ENCODE data around the gene CCDC197. TPM values are rescaled to one million over a fixed set of nuclear protein-coding genes. Genes with fewer than 3 reads are reported as not detected.

Gene CCDC197
- total and polyA plus RNA-seq, 2 donors (not counting 1 experiment from before 2014, with no cell fraction given) = not detected

- ATAC-seq (ENCODE audit: low read depth) (peak; percentile 68), DNase-seq (peak; percentile 87)
- Histone ChIP-seq H3K27me3 (replicated peaks in 1 of 4; ENCODE audit: control extremely low read depth in 1 of 4, control insufficient read depth in 3 of 4, insufficient read depth in 4 of 4, low read length in 3 of 4) (no peaks in the 10 kb centered on the region), H3K36me3 (replicated peaks in 1 of 2; ENCODE audit: control extremely low read depth in 1 of 2, control insufficient read depth in 1 of 2, extremely low read depth in 1 of 2, insufficient read depth in 2 of 2, low read length in 1 of 2) (no peaks in the 10 kb centered on the region), H3K4me3 (ENCODE audit: control extremely low read depth in 1 of 5, extremely low read depth in 1 of 5, insufficient read depth in 1 of 5, low read depth in 2 of 5, low read length in 4 of 5) (peak overlapping the region in 3 of 5 experiments; percentile 1 to 27 (median 6)), H3K79me2 (ENCODE audit: control insufficient read depth, insufficient read depth, low read length) (peaks cover 5% of the 10 kb centered on the region), H3K9me3 (ENCODE audit: control extremely low read depth in 1 of 3, control insufficient read depth in 2 of 3, insufficient read depth in 1 of 3, low read length in 2 of 3) (peaks cover 0 to 5% (median 0%) of the 10 kb centered on the region in 3 donors), H3K27ac (ENCODE audit: low read length in 2 of 2) (peak overlapping the region; percentile 84 to 91), H3K9ac (ENCODE audit: low read length) (peak overlapping the region; percentile 35), H2AFZ (ENCODE audit: insufficient read depth, low read depth, low read length, poor library complexity, severe bottlenecking) (peak overlapping the region; percentile 37), H3K4me1 (ENCODE audit: control insufficient read depth in 2 of 2, insufficient read depth in 2 of 2, low read length in 2 of 2) (peaks cover 86% of the 10 kb centered on the region in 2 donors), H3K4me2 (replicated peaks; ENCODE audit: low read depth, low read length, poor library complexity, severe bottlenecking) (peak overlapping the region; percentile 67), H4K20me1 (ENCODE audit: control insufficient read depth, insufficient read depth, low read length, poor library complexity, severe bottlenecking) (no peaks in the 10 kb centered on the region)
- Mint-ChIP-seq H3K4me3 (peak overlapping the region; percentile 83), H3K4me1 (peaks cover 93% of the 10 kb centered on the region), H3K27ac (peak overlapping the region; percentile 99), H3K27me3 (no peaks in the 10 kb centered on the region), H3K9me3 (ENCODE audit: insufficient read depth) (peaks cover 3% of the 10 kb centered on the region)
- intact Hi-C loops (cut with micrococcal nuclease) = loop anchor here (2.0 to 10.0 kb wide), 5 partner anchors 16 to 758 kb away; partner anchors contain the start of genes BTBD7, DDX24, GON7 and IFI27L1
- TF ChIP-seq, protein P1, sequence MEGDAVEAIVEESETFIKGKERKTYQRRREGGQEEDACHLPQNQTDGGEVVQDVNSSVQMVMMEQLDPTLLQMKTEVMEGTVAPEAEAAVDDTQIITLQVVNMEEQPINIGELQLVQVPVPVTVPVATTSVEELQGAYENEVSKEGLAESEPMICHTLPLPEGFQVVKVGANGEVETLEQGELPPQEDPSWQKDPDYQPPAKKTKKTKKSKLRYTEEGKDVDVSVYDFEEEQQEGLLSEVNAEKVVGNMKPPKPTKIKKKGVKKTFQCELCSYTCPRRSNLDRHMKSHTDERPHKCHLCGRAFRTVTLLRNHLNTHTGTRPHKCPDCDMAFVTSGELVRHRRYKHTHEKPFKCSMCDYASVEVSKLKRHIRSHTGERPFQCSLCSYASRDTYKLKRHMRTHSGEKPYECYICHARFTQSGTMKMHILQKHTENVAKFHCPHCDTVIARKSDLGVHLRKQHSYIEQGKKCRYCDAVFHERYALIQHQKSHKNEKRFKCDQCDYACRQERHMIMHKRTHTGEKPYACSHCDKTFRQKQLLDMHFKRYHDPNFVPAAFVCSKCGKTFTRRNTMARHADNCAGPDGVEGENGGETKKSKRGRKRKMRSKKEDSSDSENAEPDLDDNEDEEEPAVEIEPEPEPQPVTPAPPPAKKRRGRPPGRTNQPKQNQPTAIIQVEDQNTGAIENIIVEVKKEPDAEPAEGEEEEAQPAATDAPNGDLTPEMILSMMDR (IDR thresholded peaks at IDR 0.05) = no peak
- TF ChIP-seq EZH2 (IDR thresholded peaks at IDR 0.05; ENCODE audit: borderline replicate concordance, insufficient read depth, low read depth, low read length, poor library complexity, severe bottlenecking) = no peak
- CTCF ChIA-PET = interaction anchor here (0.7 to 37.7 kb wide), 5 partner anchors 7 to 201 kb away, joined by 3 to 1036 read pairs (median 5); no protein-coding TSS in a partner anchor
- POLR2A ChIA-PET = interaction anchor here (0.6 to 2.1 kb wide), 4 partner anchors 8 to 1410 kb away, joined by 4 to 10 read pairs (median 6); no protein-coding TSS in a partner anchor
- 15% methylated on average over 10 of the region's 16 CpGs for WGBS (ENCODE audit: insufficient coverage)
Measured at GRCh38 chr14:93962701-93963601, 34.1 kb upstream of the CCDC197 start.

Data from B cell (primary cell).